Activated naive CD4-positive, alpha-beta T cell (primary cell): ENCODE results near the gene CDC42BPB.

Experiments
- DNase-seq, 4 experiments: peaks; one replicate each; lab custom pipeline; 2025; lab: John Stamatoyannopoulos, UW

Gene CDC42BPB

GRCh38 chr14:102966681-102967505 is 90.5 kb downstream of the CDC42BPB start:
- DNase-seq, result no peak

- DNase-seq, result no peak
Measured at GRCh38 chr14:102965971-102966655, 91.2 kb downstream of the CDC42BPB start.

GRCh38 chr14:102965282-102965681 is 92.1 kb downstream of the CDC42BPB start:
- DNase-seq, result no peak

GRCh38 chr14:102964152-102964730 is 93.1 kb downstream of the CDC42BPB start:
- DNase-seq, result no peak

- DNase-seq, result no peak
Measured at GRCh38 chr14:102962111-102962627, 95.2 kb downstream of the CDC42BPB start.

- DNase-seq, result no peak
Measured at GRCh38 chr14:102958461-102958860, 98.9 kb downstream of the CDC42BPB start.

GRCh38 chr14:102957222-102957621 is 100.1 kb downstream of the CDC42BPB start:
- no peak for DNase-seq

GRCh38 chr14:102955636-102956408 is 101.5 kb downstream of the CDC42BPB start:
- no peak for DNase-seq

- no peak for DNase-seq
Measured at GRCh38 chr14:102954081-102954789, 103.1 kb downstream of the CDC42BPB start.

- DNase-seq, result no peak
Measured at GRCh38 chr14:102953100-102953499, 104.2 kb downstream of the CDC42BPB start.

- DNase-seq, result no peak
Measured at GRCh38 chr14:102952276-102952675, 105.1 kb downstream of the CDC42BPB start.

- no peak for DNase-seq
Measured at GRCh38 chr14:102951799-102952198, 105.5 kb downstream of the CDC42BPB start.

GRCh38 chr14:102951034-102951433 is 106.3 kb downstream of the CDC42BPB start:
- no peak for DNase-seq

- DNase-seq, result no peak
Measured at GRCh38 chr14:102949801-102950451, 107.4 kb downstream of the CDC42BPB start.

GRCh38 chr14:102949062-102949800 is 108.1 kb downstream of the CDC42BPB start:
- peak in 2 of 4 experiments; percentile 57 to 60 for DNase-seq

- DNase-seq, result no peak
Measured at GRCh38 chr14:102948698-102949061, 108.7 kb downstream of the CDC42BPB start.

GRCh38 chr14:102947321-102948103 is 109.8 kb downstream of the CDC42BPB start:
- DNase-seq, result no peak

- DNase-seq, result no peak
Measured at GRCh38 chr14:102945346-102946130, 111.8 kb downstream of the CDC42BPB start.
